Vagina (tissue), 2 donors: ENCODE results near the gene EPB41.

ENCODE experiments used
- CTCF ChIP-seq, 3 experiments: fragments of 450-650 bp in 2 of 3; fragments of 200-600 bp in 1 of 3; sonication (generic) in 1 of 3; IDR thresholded peaks; one replicate each; pipeline ENCODE4 v1.5.1; 2017 to 2019; ENCODE audit warnings: antibody characterized with exemption in 3 of 3, mild to moderate bottlenecking in 2 of 3, moderate library complexity in 2 of 3
- POLR2A ChIP-seq, 2 donors: fragments of 450-650 bp; IDR thresholded peaks; one replicate each; pipeline ENCODE4 v1.6.1; 2017; ENCODE audit warnings: antibody characterized with exemption in 2 of 2, mild to moderate bottlenecking in 2 of 2, moderate library complexity in 2 of 2
- POLR2AphosphoS5 ChIP-seq, 2 donors: sonication (generic); formaldehyde crosslinking; IDR thresholded peaks; one replicate each; pipeline ENCODE4 v1.9.0; 2017; ENCODE audit warnings: antibody characterized with exemption in 2 of 2, mild to moderate bottlenecking in 2 of 2, low read depth in 1 of 2; ENCODE audit not compliant: insufficient read depth in 1 of 2

- no peak for TF ChIP-seq CTCF (IDR thresholded peaks at IDR 0.05)
- TF ChIP-seq POLR2AphosphoS5 (IDR thresholded peaks at IDR 0.05; ENCODE audit: insufficient read depth in 1 of 2, low read depth in 1 of 2) = no peak
- TF ChIP-seq POLR2A (IDR thresholded peaks at IDR 0.05) = no peak
Observed at GRCh38 chr1:29162025-29162424, 247.7 kb downstream of the EPB41 start.
